GM12878 (cell line): ENCODE data around the gene SEMA3G. TPM values are rescaled to one million over a fixed set of nuclear protein-coding genes. Genes with fewer than 3 reads are reported as not detected.

Source experiments
- ATAC-seq: fragments of 200-7000 bp; cut with Tn5 transposase; 3 replicates; pipeline ENCODE4 v1.9.1; 2020; ENCODE audit warnings: mild to moderate bottlenecking, moderate library complexity
- BruUV-seq: library from RNA; stranded (reverse); fragments of 400-500 nt; replicated peaks from 2 replicates; lab custom pipeline; 2021; lab: Mats Ljungman, UMichigan
- CTCF ChIA-PET: fragments of 300-600 bp; sonication (Branson Sonifier 250); formaldehyde crosslinking; extraction: SDS; loops from one replicate; lab custom pipeline; 2021; ENCODE audit warnings: inconsistent platforms; lab: Yijun Ruan, JAX
- POLR2A ChIA-PET: fragments of 350-600 bp; formaldehyde crosslinking; extraction: SDS; loops from one replicate; lab custom pipeline; 2021; ENCODE audit warnings: inconsistent platforms; lab: Charles Lee
- RAD21 ChIA-PET: fragments of 300-600 bp; sonication (Branson Sonifier 250); formaldehyde crosslinking; loops from one replicate; lab custom pipeline; 2023; ENCODE audit warnings: antibody characterized with exemption; ENCODE audit not compliant: unreplicated experiment; lab: Charles Lee
- SMC1A ChIA-PET: fragments of 300-600 bp; sonication (Branson Sonifier 250); formaldehyde crosslinking; loops from one replicate; lab custom pipeline; 2023; ENCODE audit not compliant: unreplicated experiment, uncharacterized antibody; lab: Charles Lee
- DNase-seq: peaks from one replicate; pipeline ENCODE4 v3.0.0-alpha.2; 2011; ENCODE audit warnings: low read depth, low spot score
- FAIRE-seq: peaks from 3 replicates; lab custom pipeline; 2011; peaks lifted over from hg19 to GRCh38; lab: Jason Lieb, UNC
- H2AFZ ChIP-seq: 2 replicates; pipeline ENCODE4 v1.6.0; 2011; ENCODE audit warnings: low read depth, low read length, control low read depth; ENCODE audit not compliant: control insufficient read depth
- H3K27ac ChIP-seq: 2 replicates; pipeline ENCODE4 v1.5.1; 2011; ENCODE audit warnings: control low read depth; ENCODE audit not compliant: control insufficient read depth, insufficient read depth
- H3K27me3 ChIP-seq, 2 experiments: replicated peaks in 1 of 2; 2 replicates each; pipeline versions ENCODE4 v1.6.0 to v1.6.1; 2011; ENCODE audit warnings: low read length in 1 of 2; ENCODE audit not compliant: control insufficient read depth in 2 of 2, insufficient read depth in 2 of 2
- H3K36me3 ChIP-seq, 2 experiments: 2 replicates each; pipeline ENCODE4 v1.5.1; 2011; ENCODE audit warnings: low read length in 1 of 2; ENCODE audit not compliant: control insufficient read depth in 2 of 2, insufficient read depth in 2 of 2
- H3K4me1 ChIP-seq: 2 replicates; pipeline ENCODE4 v1.6.1; 2011; ENCODE audit warnings: mild to moderate bottlenecking, low read length, moderate library complexity, mixed read lengths; ENCODE audit not compliant: control insufficient read depth, insufficient read depth
- H3K4me2 ChIP-seq: 2 replicates; pipeline ENCODE4 v1.6.0; 2011; ENCODE audit warnings: control low read depth; ENCODE audit not compliant: control insufficient read depth, insufficient read depth
- H3K4me3 ChIP-seq: fragments of 200-600 bp; sonication (generic); 2 replicates; pipeline ENCODE4 v1.5.1; 2016
- H3K79me2 ChIP-seq: 2 replicates; pipeline ENCODE4 v1.6.0; 2011; ENCODE audit warnings: low read length; ENCODE audit not compliant: control insufficient read depth, insufficient read depth
- H3K9ac ChIP-seq: 2 replicates; pipeline ENCODE4 v1.8.0; 2011; ENCODE audit warnings: low read length, control low read depth, mixed read lengths; ENCODE audit not compliant: control insufficient read depth, insufficient read depth
- H3K9me3 ChIP-seq: replicated peaks from 3 replicates; pipeline ENCODE4 v1.5.1; 2011; ENCODE audit warnings: mild to moderate bottlenecking, low read length; ENCODE audit not compliant: control insufficient read depth, insufficient read depth
- H4K20me1 ChIP-seq: 2 replicates; pipeline ENCODE4 v1.6.0; 2011; ENCODE audit not compliant: control insufficient read depth, insufficient read depth
- BHLHE40 ChIP-seq, 2 experiments: fragments of 450-650 bp in 1 of 2; IDR thresholded peaks; 2 replicates each; pipeline ENCODE4 v1.6.1; 2011 to 2017; ENCODE audit warnings: low read depth in 2 of 2, borderline replicate concordance in 1 of 2, improper control_type of control experiment in 1 of 2, low read length in 1 of 2, mild to moderate bottlenecking in 1 of 2
- CTCF ChIP-seq, 3 experiments: IDR thresholded peaks in 2 of 3; conservative IDR thresholded peaks in 1 of 3; 2 replicates each; pipeline ENCODE4 v1.5.1; 2011; ENCODE audit warnings: low read depth in 3 of 3, low read length in 3 of 3, mild to moderate bottlenecking in 3 of 3, control low read depth in 2 of 3, moderate library complexity in 2 of 3, inconsistent platforms in 1 of 3, mixed read lengths in 1 of 3; ENCODE audit not compliant: control insufficient read depth in 2 of 3, insufficient read depth in 1 of 3; ENCODE audit errors: extremely low read depth in 1 of 3
- JUNB ChIP-seq: IDR thresholded peaks from 2 replicates; pipeline ENCODE4 v1.6.1; 2016; ENCODE audit warnings: antibody characterized with exemption, mild to moderate bottlenecking
- NR2C2 ChIP-seq: IDR thresholded peaks from 2 replicates; pipeline ENCODE4 v1.6.1; 2011; ENCODE audit warnings: borderline replicate concordance, low read depth; ENCODE audit not compliant: control insufficient read depth, insufficient read length
- PKNOX1 ChIP-seq: fragments of 450-650 bp; IDR thresholded peaks from 2 replicates; pipeline ENCODE4 v1.6.1; 2016; ENCODE audit warnings: mild to moderate bottlenecking
- PML ChIP-seq: IDR thresholded peaks from 2 replicates; pipeline ENCODE4 v1.6.1; 2012; ENCODE audit warnings: low read length, inconsistent platforms
- POLR2A ChIP-seq: IDR thresholded peaks from 2 replicates; pipeline ENCODE4 v1.6.1; 2011; ENCODE audit warnings: low read depth, mild to moderate bottlenecking, low read length
- PRDM15 ChIP-seq: fragments of 450-650 bp; formaldehyde crosslinking; IDR thresholded peaks from 2 replicates; pipeline ENCODE4 v1.4.0; 2020; ENCODE audit warnings: mild to moderate bottlenecking, moderate library complexity
- RAD21 ChIP-seq: IDR thresholded peaks from 2 replicates; pipeline ENCODE4 v1.6.1; 2011; ENCODE audit warnings: mild to moderate bottlenecking, low read depth, low read length, moderate library complexity; ENCODE audit not compliant: insufficient read depth
- RAD51 ChIP-seq: fragments of 450-650 bp; IDR thresholded peaks from 2 replicates; pipeline ENCODE4 v1.6.1; 2016; ENCODE audit warnings: moderate library complexity, mild to moderate bottlenecking, inconsistent platforms
- RFX5 ChIP-seq: IDR thresholded peaks from 2 replicates; pipeline ENCODE4 v1.6.1; 2011; ENCODE audit warnings: low read depth, low read length, improper control_type of control experiment
- SKIL ChIP-seq: fragments of 450-650 bp; IDR thresholded peaks from 2 replicates; pipeline ENCODE4 v1.6.1; 2017; ENCODE audit warnings: mild to moderate bottlenecking, low read depth, inconsistent platforms; ENCODE audit not compliant: poor library complexity, severe bottlenecking
- SMC3 ChIP-seq: IDR thresholded peaks from 2 replicates; pipeline ENCODE4 v1.6.1; 2011; ENCODE audit warnings: low read length, improper control_type of control experiment, borderline replicate concordance
- ZNF217 ChIP-seq: fragments of 450-650 bp; IDR thresholded peaks from 2 replicates; pipeline ENCODE4 v1.6.1; 2017; ENCODE audit warnings: antibody characterized with exemption, mild to moderate bottlenecking
- WGBS: methylation state at CpG from one replicate; pipeline ENCODE4 v1.1.6; 2016; ENCODE audit warnings: low lambda C conversion rate; ENCODE audit not compliant: insufficient replicate concordance, insufficient coverage; ENCODE audit errors: missing lambda C conversion rate; 5-methylcytosine and 5-hydroxymethylcytosine counted together
- in situ Hi-C: fragments of 300-500 bp; cut with MboI; formaldehyde crosslinking; loops from 9 replicates; pipeline ENCODE4 v1.14.3; 2018; ENCODE audit warnings: mixed read lengths
- intact Hi-C: fragments of 100-400 bp; cut with micrococcal nuclease; formaldehyde crosslinking; loops from one replicate; pipeline ENCODE4 v1.14.2; 2022; ENCODE audit not compliant: unreplicated experiment
- polyA plus RNA-seq, 11 experiments: library from polyadenylated mRNA; depleted of rRNA in 4 of 11; unstranded in 6 of 11; stranded (reverse) in 5 of 11; fragments of >200 nt; fragmentation: Nextera tagmentation in 4 of 11; fragmentation: Illumina TruSeq in 1 of 11; extraction: Ambion mirVana in 4 of 11; extraction: Trizol in 1 of 11; gene quantifications; 1 replicate in 1 of 11; 2 replicates in 10 of 11; pipeline versions ENCODE4 v1.2.1 to v1.2.3, GENCODE V29; 2011 to 2016; ENCODE audit warnings: inconsistent platforms in 2 of 11, missing spikeins in 2 of 11, low read depth in 1 of 11
- total RNA-seq, 4 experiments: library from RNA; depleted of rRNA in 3 of 4; stranded (reverse); fragments of >200 nt in 3 of 4; fragmentation: Illumina TruSeq in 1 of 4; extraction: Trizol in 1 of 4; gene quantifications; 2 replicates each; pipeline versions ENCODE4 v1.2.1 to v1.2.3, GENCODE V29; 2013 to 2021

Gene SEMA3G
- total and polyA plus RNA-seq, 10 of the 15 experiments (the other 5 are each of a cell fraction or from before 2014, with no cell fraction given), result 0.03 to 0.04 TPM; not detected in 8

- DNase-seq (no peak), FAIRE-seq (no peak)
- TF ChIP-seq RFX5 (no peak), SMC3 (peak; percentile 56; the same call in 1 of the 2 replicates), CTCF (IDR thresholded peaks at IDR 0.05 in 2 of 3, conservative IDR thresholded peaks at IDR 0.05 in 1 of 3; ENCODE audit: control insufficient read depth in 2 of 3, extremely low read depth in 1 of 3, insufficient read depth in 1 of 3, low read depth in 3 of 3, low read length in 3 of 3) (peak; percentile 68 to 76 (median 72)), SKIL (no peak), PML (no peak), JUNB (no peak), PRDM15 (CRISPR knock-in tag) (no peak), POLR2A (0 out of 2 replicates have a peak, but pooled peaks have one; percentile 12), PKNOX1 (no peak), BHLHE40 (IDR thresholded peaks at IDR 0.05; ENCODE audit: borderline replicate concordance in 1 of 2, low read depth in 2 of 2, low read length in 1 of 2) (no peak), ZNF217 (no peak), NR2C2 (no peak), RAD21 (peak; percentile 63), RAD51 (no peak)
Observed at GRCh38 chr3:52471371-52472238, 26.7 kb upstream of the SEMA3G start.

More at GRCh38 chr3:52471371-52472238, 26.7 kb upstream of the SEMA3G start:
- H3K4me1 ChIP-seq, result no peaks in the 10 kb centered on the region
- H3K9ac ChIP-seq, result no peak overlapping the region
- ChIA-PET CTCF (interaction anchor here (0.6 to 1.3 kb wide), 6 partner anchors 13 to 457 kb away, joined by 3 to 5 read pairs (median 4); no protein-coding TSS in a partner anchor), SMC1A (no interaction called here), RAD21 (interaction anchor here (1.0 to 1.4 kb wide), 2 partner anchors 65 to 210 kb away, joined by 3 read pairs; partner anchors contain the start of gene UQCC5), POLR2A (no interaction called here)
- peak; percentile 93 for ATAC-seq
- H3K9me3 ChIP-seq, result no peaks in the 10 kb centered on the region
- H3K27ac ChIP-seq, result no peak overlapping the region
- no TSS peak for BruUV-seq
- no peaks in the 10 kb centered on the region for H3K27me3 ChIP-seq
- 69% methylated on average over 26 of the region's 26 CpGs for WGBS
- intact Hi-C loops, result no loop called here
- in situ Hi-C loops, result no loop called here
- no peak overlapping the region for H3K4me2 ChIP-seq
- H3K4me3 ChIP-seq, result no peak overlapping the region
- no peaks in the 10 kb centered on the region for H3K79me2 ChIP-seq
- no peak overlapping the region for H2AFZ ChIP-seq
- H3K36me3 ChIP-seq, result peaks cover 16 to 27% of the 10 kb centered on the region in 2 experiments
- no peaks in the 10 kb centered on the region for H4K20me1 ChIP-seq
